ENCODE data around the gene SLC6A11.

The SLC6A11 gene

GRCh38 chr3:10817506-10817905, 1.5 kb downstream of the SLC6A11 start:
- TF ChIP-seq CTCF (IDR thresholded peaks at IDR 0.05; ENCODE audit: low read depth, low read length, missing control alignments): no peak
- no peak for DNase-seq (ENCODE audit: low read depth)
- H3K4me3 ChIP-seq (ENCODE audit: low read depth, low read length): no peak overlapping the region

GRCh38 chr3:10822055-10822454, 6.0 kb downstream of the SLC6A11 start:
- no peak overlapping the region for H3K4me3 ChIP-seq (ENCODE audit: low read depth, low read length)
- no peak for TF ChIP-seq CTCF (IDR thresholded peaks at IDR 0.05; ENCODE audit: low read depth, low read length, missing control alignments)
- no peak for DNase-seq (ENCODE audit: low read depth)

GRCh38 chr3:10822708-10823515, 6.9 kb downstream of the SLC6A11 start:
- no peak overlapping the region for H3K4me3 ChIP-seq (ENCODE audit: low read depth, low read length)
- DNase-seq (ENCODE audit: low read depth): no peak
- TF ChIP-seq CTCF (IDR thresholded peaks at IDR 0.05; ENCODE audit: low read depth, low read length, missing control alignments): no peak

- no peak for DNase-seq (ENCODE audit: low read depth)
- no peak overlapping the region for H3K4me3 ChIP-seq (ENCODE audit: low read depth, low read length)
- TF ChIP-seq CTCF (IDR thresholded peaks at IDR 0.05; ENCODE audit: low read depth, low read length, missing control alignments): no peak
Observed at GRCh38 chr3:10823516-10823818, 7.4 kb downstream of the SLC6A11 start.

- no peak for DNase-seq (ENCODE audit: low read depth)
- no peak for TF ChIP-seq CTCF (IDR thresholded peaks at IDR 0.05; ENCODE audit: low read depth, low read length, missing control alignments)
- H3K4me3 ChIP-seq (ENCODE audit: low read depth, low read length): no peak overlapping the region
Observed at GRCh38 chr3:10824468-10824867, 8.4 kb downstream of the SLC6A11 start.

GRCh38 chr3:10833855-10834414, 17.9 kb downstream of the SLC6A11 start:
- TF ChIP-seq CTCF (IDR thresholded peaks at IDR 0.05; ENCODE audit: low read depth, low read length, missing control alignments): no peak
- no peak for DNase-seq (ENCODE audit: low read depth)
- H3K4me3 ChIP-seq (ENCODE audit: low read depth, low read length): no peak overlapping the region

- no peak for TF ChIP-seq CTCF (IDR thresholded peaks at IDR 0.05; ENCODE audit: low read depth, low read length, missing control alignments)
- DNase-seq (ENCODE audit: low read depth): no peak
- no peak overlapping the region for H3K4me3 ChIP-seq (ENCODE audit: low read depth, low read length)
Observed at GRCh38 chr3:10834951-10835350, 18.9 kb downstream of the SLC6A11 start.

All from GM12864 (cell line).